ENCODE data around the gene AMY2A. TPM values are rescaled to one million over a fixed set of nuclear protein-coding genes. Genes with fewer than 3 reads are reported as not detected.
"Not testable (repeated sequence)": the region's sequence is repeated elsewhere in the genome, so short reads cannot be mapped to it uniquely, and the experiment has no call there.

AMY2A gene
- total RNA-seq, 3 donors from 2014 or later: 0.68 to 0.90 TPM; not detected in 1

GRCh38 chr1:103655460-103655859 lies 38.2 kb downstream of the AMY2A start, which contains the start of gene AMY1A:
Gene AMY1A (plus strand): TSS chr1:103655760. CDS start chr1:103656331, 571 bp downstream.
- not testable (repeated sequence) for H3K4me3 Mint-ChIP-seq; H3K4me1 Mint-ChIP-seq (ENCODE audit: low read depth); H3K27me3 Mint-ChIP-seq (ENCODE audit: low read depth); ATAC-seq; H3K36me3 Mint-ChIP-seq (ENCODE audit: insufficient read depth); DNase-seq; H3K9me3 Mint-ChIP-seq

Other genes starting within 250 kb of the AMY2A start
- 10 to 100 TPM; 13.0 to 16.0 (median 14.7) TPM for gene RNPC3, start 91.7 kb upstream of the AMY2A start, total RNA-seq
- gene AMY2B, start 45.8 kb upstream of the AMY2A start, total RNA-seq: 1 to 10 TPM; 1.4 to 2.8 (median 1.8) TPM
- not detected for gene AMY1A, start 38.3 kb downstream of the AMY2A start, total RNA-seq
- gene AMY1B, start 78.8 kb downstream of the AMY2A start, total RNA-seq: not detected
- gene AMY1C, start 132.5 kb downstream of the AMY2A start, total RNA-seq: not detected